ENCODE data around the gene HACD2. TPM values are rescaled to one million over a fixed set of nuclear protein-coding genes. Genes with fewer than 3 reads are reported as not detected.

The HACD2 gene
- total RNA-seq, 1 experiment from 2014 or later, result 27.4 TPM

GRCh38 chr3:123503203-123503602, 81.7 kb downstream of the HACD2 start:
- no peaks in the 10 kb centered on the region for H3K23me2 ChIP-seq (ENCODE audit: insufficient read length, low read depth, low read length, poor library complexity, severe bottlenecking)
- no peak overlapping the region for H3K4me3 Mint-ChIP-seq
- H2BK120ac ChIP-seq (ENCODE audit: low read depth, low read length, poor library complexity, severe bottlenecking), result no peak overlapping the region
- peaks cover 2 to 10% (median 4%) of the 10 kb centered on the region in 3 experiments; a peak in 4 of 7 replicates for H3K36me3 Mint-ChIP-seq (ENCODE audit: insufficient read depth in 1 of 3, low read depth in 3 of 3)
- no peak for DNase-seq
- H3K14ac ChIP-seq (ENCODE audit: insufficient read depth, low read length), result no peak overlapping the region
- H3K4me1 ChIP-seq (ENCODE audit: insufficient read depth, low read length), result no peaks in the 10 kb centered on the region
- H3K79me2 ChIP-seq (ENCODE audit: insufficient read depth, low read length), result no peaks in the 10 kb centered on the region
- H3K27me3 ChIP-seq (ENCODE audit: insufficient read depth, low read length), result no peaks in the 10 kb centered on the region
- H3K27me3 Mint-ChIP-seq (ENCODE audit: low read depth), result peaks cover 21% of the 10 kb centered on the region
- TF ChIP-seq CTCF (conservative IDR thresholded peaks at IDR 0.05), result no peak
- H3K27ac Mint-ChIP-seq, result no peak overlapping the region
- no peak overlapping the region for H2BK5ac ChIP-seq (ENCODE audit: insufficient read length, low read length)
- no peak overlapping the region for H2AK5ac ChIP-seq (ENCODE audit: insufficient read length, low read length)
- H3K18ac ChIP-seq (ENCODE audit: insufficient read length, low read depth, low read length), result no peak overlapping the region
- H2BK15ac ChIP-seq (ENCODE audit: low read depth, low read length), result no peak overlapping the region
- no peaks in the 10 kb centered on the region for H4K20me1 ChIP-seq (ENCODE audit: control insufficient read depth, insufficient read depth, insufficient read length)
- no peak overlapping the region for H3K27ac ChIP-seq (ENCODE audit: insufficient read length, low read depth, low read length)
- no peaks in the 10 kb centered on the region for H3K9me3 Mint-ChIP-seq
- WGBS (ENCODE audit: extremely low coverage, insufficient read length, low lambda C conversion rate), result no CpG with 5 or more reads among the region's 3 CpGs
- no peak overlapping the region for H4K91ac ChIP-seq (ENCODE audit: insufficient read length, low read depth, low read length)
- no peaks in the 10 kb centered on the region for H3K79me1 ChIP-seq (ENCODE audit: insufficient read depth, low read depth, low read length, poor library complexity, severe bottlenecking)
- no peak overlapping the region for H2BK12ac ChIP-seq (ENCODE audit: insufficient read length, low read depth, low read length)
- no peak overlapping the region for H3K56ac ChIP-seq (ENCODE audit: insufficient read length, low read depth, low read length)
- H4K5ac ChIP-seq (ENCODE audit: insufficient read length, low read depth, low read length), result no peak overlapping the region
- no peak overlapping the region for H3T11ph ChIP-seq (ENCODE audit: low read length)
- no peak overlapping the region for H2BK20ac ChIP-seq (ENCODE audit: low read depth, low read length, poor library complexity, severe bottlenecking)
- H4K8ac ChIP-seq (replicated peaks; ENCODE audit: insufficient read length, low read depth, low read length), result no peak overlapping the region
- no peak overlapping the region for H3K4ac ChIP-seq (ENCODE audit: low read depth, low read length)
- peaks cover 9 to 12% of the 10 kb centered on the region in 2 experiments for H3K4me1 Mint-ChIP-seq
- no peak overlapping the region for H3K9ac ChIP-seq (ENCODE audit: extremely low read depth, insufficient read length, low read length)
- no peak overlapping the region for H3K23ac ChIP-seq (ENCODE audit: insufficient read length, low read depth, low read length)
- H2AFZ ChIP-seq (ENCODE audit: low read length), result no peak overlapping the region
- no peak overlapping the region for H3K4me2 ChIP-seq (ENCODE audit: insufficient read depth, insufficient read length, low read length)
- no peaks in the 10 kb centered on the region for H3K9me3 ChIP-seq (ENCODE audit: control insufficient read depth, low read depth, low read length)

All from H9 (cell line).